Mesenchymal stem cell (in vitro differentiated cells and primary cell): ENCODE measurements around the gene POLD4.

Experiments
- DNase-seq: peaks from one replicate; pipeline ENCODE4 v3.0.0-alpha.2; 2013
- H2AFZ ChIP-seq: one replicate; pipeline ENCODE4 v1.6.1; 2013; ENCODE audit warnings: low read depth, mild to moderate bottlenecking, control low read depth, inconsistent platforms, low read length, moderate library complexity
- H2AK5ac ChIP-seq: 2 replicates; pipeline ENCODE4 v1.6.1; 2013; ENCODE audit warnings: low read length, moderate library complexity, mild to moderate bottlenecking, inconsistent platforms; ENCODE audit not compliant: severe bottlenecking
- H2BK120ac ChIP-seq: one replicate; pipeline ENCODE4 v1.6.1; 2013; ENCODE audit warnings: low read depth, mild to moderate bottlenecking, inconsistent platforms, low read length, moderate library complexity
- H2BK12ac ChIP-seq, 2 experiments: one replicate each; pipeline ENCODE4 v1.6.1; 2013; ENCODE audit warnings: inconsistent platforms in 2 of 2, low read length in 2 of 2, mild to moderate bottlenecking in 2 of 2, moderate library complexity in 2 of 2, control low read depth in 1 of 2
- H2BK15ac ChIP-seq: one replicate; pipeline ENCODE4 v1.6.1; 2013; ENCODE audit warnings: mild to moderate bottlenecking, low read depth, inconsistent platforms; ENCODE audit not compliant: poor library complexity, severe bottlenecking
- H2BK5ac ChIP-seq: 2 replicates; pipeline ENCODE4 v1.6.1; 2013; ENCODE audit warnings: low read depth, mild to moderate bottlenecking, low read length, control low read depth, inconsistent platforms; ENCODE audit not compliant: poor library complexity, severe bottlenecking
- H3K14ac ChIP-seq, 2 experiments: one replicate each; pipeline ENCODE4 v1.6.1; 2013; ENCODE audit warnings: inconsistent platforms in 2 of 2, low read length in 2 of 2, control low read depth in 1 of 2, mild to moderate bottlenecking in 1 of 2, moderate library complexity in 1 of 2
- H3K18ac ChIP-seq, 2 experiments: one replicate each; pipeline ENCODE4 v1.6.1; 2013; ENCODE audit warnings: inconsistent platforms in 2 of 2, low read length in 2 of 2, control low read depth in 1 of 2, low read depth in 1 of 2, mild to moderate bottlenecking in 1 of 2
- H3K23ac ChIP-seq, 2 experiments: one replicate each; pipeline ENCODE4 v1.6.1; 2013; ENCODE audit warnings: inconsistent platforms in 2 of 2, low read length in 2 of 2, mild to moderate bottlenecking in 2 of 2, moderate library complexity in 2 of 2, control low read depth in 1 of 2
- H3K27ac ChIP-seq: 2 replicates; pipeline ENCODE4 v1.5.1; 2013; ENCODE audit warnings: mild to moderate bottlenecking, moderate library complexity, low read length, control low read depth, inconsistent platforms; ENCODE audit not compliant: poor library complexity, severe bottlenecking
- H3K27me3 ChIP-seq, 2 experiments: 2 replicates each; pipeline versions ENCODE4 v1.6.1 to v1.7.0; 2013; ENCODE audit warnings: low read length in 2 of 2, mild to moderate bottlenecking in 2 of 2, moderate library complexity in 2 of 2, control low read depth in 1 of 2, inconsistent platforms in 1 of 2; ENCODE audit not compliant: control insufficient read depth in 1 of 2, insufficient read depth in 1 of 2
- H3K36me3 ChIP-seq, 2 experiments: 2 replicates each; pipeline versions ENCODE4 v1.6.1 to v1.7.0; 2013; ENCODE audit warnings: low read length in 2 of 2, control low read depth in 1 of 2, inconsistent platforms in 1 of 2, low read depth in 1 of 2, mild to moderate bottlenecking in 1 of 2; ENCODE audit not compliant: insufficient read depth in 2 of 2, control insufficient read depth in 1 of 2
- H3K4ac ChIP-seq, 2 experiments: one replicate each; pipeline ENCODE4 v1.6.1; 2013; ENCODE audit warnings: inconsistent platforms in 2 of 2, low read length in 2 of 2, mild to moderate bottlenecking in 2 of 2, moderate library complexity in 2 of 2, control low read depth in 1 of 2, low read depth in 1 of 2
- H3K4me1 ChIP-seq: 2 replicates; pipeline ENCODE4 v1.6.1; 2013; ENCODE audit warnings: low read depth, low read length, control low read depth; ENCODE audit not compliant: control insufficient read depth, insufficient read depth
- H3K4me2 ChIP-seq: 2 replicates; pipeline ENCODE4 v1.6.1; 2013; ENCODE audit warnings: low read length, mild to moderate bottlenecking, inconsistent platforms; ENCODE audit not compliant: poor library complexity, severe bottlenecking
- H3K4me3 ChIP-seq, 2 experiments: 2 replicates each; pipeline versions ENCODE4 v1.5.1 to v1.7.0; 2013; ENCODE audit warnings: low read length in 2 of 2, mild to moderate bottlenecking in 2 of 2, control low read depth in 1 of 2, low read depth in 1 of 2; ENCODE audit not compliant: insufficient read depth in 1 of 2
- H3K79me1 ChIP-seq: replicated peaks from 2 replicates; pipeline ENCODE4 v1.6.1; 2013; ENCODE audit warnings: mild to moderate bottlenecking, control low read depth, low read length, inconsistent platforms; ENCODE audit not compliant: poor library complexity, severe bottlenecking
- H3K9ac ChIP-seq: 2 replicates; pipeline ENCODE4 v1.7.0; 2013; ENCODE audit warnings: mild to moderate bottlenecking, low read length, moderate library complexity
- H3K9me3 ChIP-seq: 2 replicates; pipeline ENCODE4 v1.7.0; 2013; ENCODE audit warnings: mild to moderate bottlenecking, low read length; ENCODE audit not compliant: control insufficient read depth
- H4K8ac ChIP-seq: one replicate; pipeline ENCODE4 v1.6.1; 2013; ENCODE audit warnings: inconsistent platforms, mild to moderate bottlenecking, low read length, moderate library complexity
- H4K91ac ChIP-seq: one replicate; pipeline ENCODE4 v1.6.1; 2013; ENCODE audit warnings: mild to moderate bottlenecking, low read length, inconsistent platforms
- WGBS: methylation state at CpG from one replicate; pipeline ENCODE4 v1.1.7; 2013; ENCODE audit warnings: mixed read lengths; 5-methylcytosine and 5-hydroxymethylcytosine counted together

Gene POLD4

GRCh38 chr11:67306769-67307544 lies 46.4 kb downstream of the POLD4 start:
- Histone ChIP-seq H3K4me3 (no peak overlapping the region), H4K8ac (no peak overlapping the region), H3K18ac (no peak overlapping the region), H2BK15ac (no peak overlapping the region), H3K14ac (no peak overlapping the region), H2BK120ac (no peak overlapping the region), H3K23ac (no peak overlapping the region), H3K79me1 (peaks cover 12% of the 10 kb centered on the region), H3K36me3 (peaks cover 21 to 56% of the 10 kb centered on the region in 2 experiments), H2BK5ac (no peak overlapping the region), H4K91ac (no peak overlapping the region), H2AK5ac (no peak overlapping the region), H3K9ac (no peak overlapping the region), H3K4ac (no peak overlapping the region), H3K27ac (no peak overlapping the region), H3K4me2 (no peak overlapping the region), H3K27me3 (no peaks in the 10 kb centered on the region), H2AFZ (no peak overlapping the region), H2BK12ac (no peak overlapping the region), H3K9me3 (no peaks in the 10 kb centered on the region), H3K4me1 (peaks cover 24% of the 10 kb centered on the region)
- WGBS = 94% methylated on average over 19 of the region's 19 CpGs
- no peak for DNase-seq

GRCh38 chr11:67304511-67305113 lies 48.7 kb downstream of the POLD4 start:
- Histone ChIP-seq H3K18ac (no peak overlapping the region), H3K36me3 (peaks cover 39 to 56% of the 10 kb centered on the region in 2 experiments), H3K4me2 (peak overlapping the region; percentile 88), H3K9ac (peak overlapping the region; percentile 82), H3K4ac (peak overlapping the region in 1 of 2 experiments; percentile 93), H2BK12ac (no peak overlapping the region), H2BK5ac (no peak overlapping the region), H4K91ac (no peak overlapping the region), H3K4me1 (peaks cover 35% of the 10 kb centered on the region), H3K9me3 (no peaks in the 10 kb centered on the region), H3K27me3 (no peaks in the 10 kb centered on the region), H2BK15ac (peak overlapping the region; percentile 92), H3K27ac (no peak overlapping the region), H4K8ac (peak overlapping the region; percentile 83), H3K4me3 (peak overlapping the region; percentile 86 to 90), H3K23ac (no peak overlapping the region), H2AK5ac (peak overlapping the region; percentile 33), H3K14ac (no peak overlapping the region), H2AFZ (no peak overlapping the region), H2BK120ac (no peak overlapping the region), H3K79me1 (peaks cover 22% of the 10 kb centered on the region)
- WGBS = 88% methylated on average over 14 of the region's 14 CpGs
- DNase-seq = no peak

- Histone ChIP-seq H3K18ac (peak overlapping the region; percentile 75 to 90), H2BK12ac (peak overlapping the region; percentile 29 to 83), H2AFZ (no peak overlapping the region), H2BK15ac (peak overlapping the region; percentile 92), H3K4me1 (peaks cover 35% of the 10 kb centered on the region), H3K9me3 (no peaks in the 10 kb centered on the region), H3K36me3 (peaks cover 40 to 56% of the 10 kb centered on the region in 2 experiments), H3K4ac (peak overlapping the region; percentile 71 to 93), H2BK120ac (peak overlapping the region; percentile 68), H2AK5ac (peak overlapping the region; percentile 33), H2BK5ac (peak overlapping the region; percentile 49), H3K4me2 (peak overlapping the region; percentile 88), H3K27ac (no peak overlapping the region), H4K91ac (peak overlapping the region; percentile 76), H3K14ac (peak overlapping the region in 1 of 2 experiments; percentile 53), H4K8ac (peak overlapping the region; percentile 83), H3K4me3 (peak overlapping the region; percentile 86 to 90), H3K27me3 (no peaks in the 10 kb centered on the region), H3K79me1 (peaks cover 28% of the 10 kb centered on the region), H3K9ac (peak overlapping the region; percentile 82), H3K23ac (peak overlapping the region in 1 of 2 experiments; percentile 18)
- DNase-seq = no peak
- 9% methylated on average over 35 of the region's 43 CpGs for whole genome bisulfite sequencing
Measured at GRCh38 chr11:67303835-67304411, 49.4 kb downstream of the POLD4 start.
